SH-SY5Y (cell line): ENCODE measurements around the gene POLR2J2.
"Not testable (repeated sequence)": the region's sequence is repeated elsewhere in the genome, so short reads cannot be mapped to it uniquely, and the experiment has no call there.

Experiments
- GATA2 ChIP-seq: IDR thresholded peaks from 2 replicates; pipeline ENCODE4 v1.6.1; 2011; ENCODE audit warnings: mild to moderate bottlenecking, low read depth, low read length
- GATA3 ChIP-seq: IDR thresholded peaks from 2 replicates; pipeline ENCODE4 v1.6.1; 2011; ENCODE audit warnings: low read depth, mild to moderate bottlenecking, low read length, moderate library complexity

The POLR2J2 gene

GRCh38 chr7:102671166-102671955, at the start of gene POLR2J2:
TSS of gene POLR2J2 (minus strand) at chr7:102671663. CDS start at chr7:102671601, 62 bp downstream.
- not testable (repeated sequence) for TF ChIP-seq GATA2, GATA3

- TF ChIP-seq GATA3, GATA2: not testable (repeated sequence)
Measured at GRCh38 chr7:102649924-102650323, 21.5 kb downstream of the POLR2J2 start, which contains the start of gene SPDYE2B. TSS of gene SPDYE2B (plus strand) at chr7:102650319. CDS start at chr7:102652349, 2,030 bp downstream.

GRCh38 chr7:102642691-102643090, 28.8 kb downstream of the POLR2J2 start, which contains the start of gene UPK3BL1:
TSS of gene UPK3BL1 (minus strand) at chr7:102642791. CDS start at chr7:102642741, 50 bp downstream.
- TF ChIP-seq GATA2, GATA3: not testable (repeated sequence)

GRCh38 chr7:102630622-102631021, 40.8 kb downstream of the POLR2J2 start:
- TF ChIP-seq GATA2 = peak; percentile 76

GRCh38 chr7:102616507-102617125, 54.8 kb downstream of the POLR2J2 start, which contains the start of gene RASA4:
TSS of gene RASA4 (minus strand) at chr7:102616756. CDS start at chr7:102616689, 67 bp downstream.
- not testable (repeated sequence) for TF ChIP-seq GATA3, GATA2
